LHCN-M2 (cell line): ENCODE results near the gene MAPK6. TPM values are rescaled to one million over a fixed set of nuclear protein-coding genes. Genes with fewer than 3 reads are reported as not detected.

Experiments
- DNase-seq: peaks from one replicate; pipeline ENCODE4 v3.0.0-alpha.2; 2012; ENCODE audit warnings: low read depth
- total RNA-seq: library from RNA; depleted of rRNA; stranded (reverse); fragments of >200 nt; gene quantifications from 2 replicates; pipeline ENCODE4 v1.2.3, GENCODE V29; 2014

The MAPK6 gene
- total RNA-seq, 1 experiment from 2014 or later = 67.1 TPM

DNA sequence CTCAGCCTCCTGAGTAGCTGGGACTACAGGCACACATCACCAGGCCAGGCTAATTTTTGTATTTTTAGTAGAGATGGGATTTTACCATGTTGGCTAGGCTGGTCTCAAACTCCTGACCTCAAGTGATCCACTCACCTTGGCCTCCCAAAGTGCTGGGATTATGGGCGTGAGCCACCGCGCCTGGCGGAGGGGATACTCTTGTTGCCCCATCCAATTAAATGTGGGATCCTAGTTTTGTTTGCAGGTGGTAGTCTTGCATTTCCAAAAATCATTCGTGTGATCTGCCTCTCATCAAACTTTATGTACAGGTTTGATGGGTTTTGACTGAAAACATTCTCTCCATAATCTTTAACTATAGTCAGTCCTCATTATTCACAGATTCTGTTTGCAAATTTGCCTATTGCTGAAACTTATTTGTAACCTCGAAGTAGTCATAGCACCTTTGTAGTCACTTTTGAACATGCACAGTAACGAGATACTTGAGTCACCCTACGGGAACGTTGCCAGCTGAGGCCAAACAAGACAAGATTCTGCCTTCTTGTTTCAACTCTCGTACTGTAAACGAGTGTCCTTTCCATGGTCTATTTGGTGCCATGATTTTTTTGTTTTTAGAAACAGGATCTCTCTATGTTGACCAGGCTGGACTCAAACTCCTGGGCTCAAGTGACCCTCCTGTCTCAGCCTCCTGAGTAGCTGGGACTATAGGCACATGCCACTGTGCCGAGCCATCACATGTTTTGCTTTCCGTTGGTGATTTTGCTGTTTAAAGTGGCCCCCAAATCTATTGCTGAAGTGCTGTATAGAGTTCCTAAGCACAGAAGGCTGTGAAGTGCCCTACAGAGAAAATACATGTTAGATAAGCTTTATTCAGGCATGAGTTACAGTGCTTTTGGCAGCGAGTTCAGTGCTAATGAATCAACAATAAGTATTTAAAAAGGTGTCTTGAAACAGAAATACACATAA is 8.1 kb upstream of the MAPK6 start:
- DNase-seq = peak; percentile 90

DNA sequence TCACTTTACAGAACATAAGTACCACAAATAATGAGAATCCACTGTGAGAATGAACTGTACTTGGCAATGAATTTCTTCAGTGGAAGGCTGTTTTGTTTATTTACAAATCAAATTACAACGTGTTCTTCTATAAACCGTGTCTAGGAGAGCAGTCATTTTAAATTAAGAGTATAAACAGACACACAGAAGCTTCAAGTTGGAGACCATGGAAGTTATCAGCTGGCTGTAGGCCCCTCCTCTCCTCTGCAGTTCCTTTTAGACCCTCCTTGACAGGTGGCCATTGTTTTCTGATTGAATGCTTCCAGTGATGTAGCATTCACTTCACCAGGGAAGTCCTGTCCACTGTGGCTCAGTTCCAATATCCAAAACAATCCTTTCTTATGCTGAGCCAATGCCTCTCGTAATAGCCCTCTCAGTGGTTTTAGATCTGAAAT is 7.3 kb upstream of the MAPK6 start:
- no peak for DNase-seq

DNA sequence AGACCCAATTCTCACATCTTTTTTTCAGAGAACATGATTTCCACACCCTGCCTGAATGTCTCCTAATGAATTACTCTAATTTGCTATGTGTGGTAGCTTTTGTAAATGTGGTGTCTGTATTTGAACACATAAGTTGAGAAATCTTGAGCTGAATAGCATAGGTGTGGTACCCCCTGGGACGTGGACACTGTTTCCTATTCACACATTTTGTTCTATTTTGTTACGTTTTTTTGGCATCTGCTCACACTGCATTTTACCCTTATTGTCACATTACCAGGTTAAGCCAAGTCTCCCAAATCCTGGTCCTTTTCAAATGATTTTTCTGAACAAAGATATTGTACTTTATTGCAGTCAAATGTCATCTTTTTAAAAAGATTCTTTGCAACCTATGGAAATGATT is 6.8 kb upstream of the MAPK6 start:
- DNase-seq = no peak

DNA sequence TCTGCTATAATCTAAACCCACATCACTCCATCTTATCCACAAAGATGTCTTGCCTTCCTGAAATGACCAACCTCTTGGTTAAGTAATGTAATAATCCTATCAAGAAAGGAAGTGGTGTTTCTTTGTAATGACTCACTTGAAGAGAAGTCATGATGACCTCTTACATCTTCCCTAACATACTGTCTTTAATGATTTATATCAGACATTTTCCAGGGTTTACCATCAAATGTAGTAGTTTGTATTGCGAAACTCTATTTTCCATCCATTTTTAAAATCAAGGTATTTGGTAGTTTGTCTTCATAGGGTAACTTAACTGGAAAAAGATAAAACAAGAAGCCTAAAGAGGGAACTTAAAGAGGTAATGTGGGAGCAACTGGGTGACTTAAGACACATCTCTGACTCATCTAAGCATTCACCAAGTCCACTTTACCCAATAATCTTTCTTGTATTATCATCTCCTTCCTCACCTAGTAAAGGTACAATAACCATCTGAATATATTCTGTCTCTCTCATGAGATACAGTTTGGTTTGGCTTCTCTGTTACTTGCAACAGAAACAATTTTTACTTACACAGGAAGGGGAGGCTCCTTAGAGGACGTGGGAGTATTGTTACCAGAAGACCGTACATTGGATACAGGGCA is 5.7 kb upstream of the MAPK6 start:
- DNase-seq = peak; percentile 73

- no peak for DNase-seq
These were observed 4.4 kb upstream of the MAPK6 start for GRCh38 chr15:52014616-52015015.

- DNase-seq = no peak
These were observed 2.7 kb upstream of the MAPK6 start for GRCh38 chr15:52016316-52016715.

GRCh38 chr15:52018244-52018643 is 775 bp upstream of the MAPK6 start:
- DNase-seq = peak; percentile 35

GRCh38 chr15:52019394-52020220 is 588 bp downstream of the MAPK6 start:
- DNase-seq = peak; percentile 92

DNA sequence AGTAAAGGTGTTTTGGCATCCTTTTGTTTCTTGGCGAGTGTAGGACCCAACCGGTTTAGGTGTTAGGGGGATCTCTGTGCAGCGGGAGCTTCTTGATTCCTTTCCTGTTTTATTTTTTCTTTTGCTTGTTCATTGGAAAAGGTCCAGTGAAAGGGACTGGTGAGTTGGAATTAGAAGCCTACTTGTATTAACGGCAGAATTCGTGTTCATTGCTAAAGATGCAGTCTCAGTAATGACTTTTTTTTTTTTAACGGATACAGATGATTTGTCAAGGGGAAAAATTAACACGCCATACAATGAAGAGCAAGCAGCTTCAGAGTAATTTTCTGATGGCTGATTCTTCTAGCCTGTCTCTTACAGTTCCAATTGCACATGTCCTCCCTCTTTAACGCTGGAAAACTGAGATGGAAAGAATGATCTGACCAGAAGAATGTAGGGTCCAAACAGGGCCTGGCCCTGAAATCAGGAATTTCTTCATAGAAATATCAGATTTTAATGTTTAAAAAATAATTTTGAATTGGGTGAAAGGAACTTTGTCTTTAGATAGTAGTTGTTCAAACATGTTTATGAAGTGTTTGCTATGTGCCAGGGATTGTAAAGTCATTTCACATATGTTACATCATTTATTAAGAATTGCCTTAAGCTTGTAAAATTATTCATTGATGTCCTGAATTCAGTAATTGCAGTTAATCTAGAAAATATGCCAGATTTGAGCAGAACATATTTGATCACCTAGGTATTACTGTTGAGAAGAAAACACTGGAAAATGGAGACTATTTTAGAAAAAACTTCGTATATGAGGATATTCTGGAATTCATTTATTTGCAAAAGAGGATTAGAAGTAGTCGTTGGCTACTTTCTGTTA is 1.4 kb downstream of the MAPK6 start:
- no peak for DNase-seq

- peak; percentile 89 for DNase-seq
These were observed 2.2 kb downstream of the MAPK6 start for GRCh38 chr15:52021128-52021671.

GRCh38 chr15:52021892-52022540 is 3.0 kb downstream of the MAPK6 start:
- DNase-seq = no peak

GRCh38 chr15:52023169-52023922 is 4.3 kb downstream of the MAPK6 start:
- DNase-seq = no peak

DNA sequence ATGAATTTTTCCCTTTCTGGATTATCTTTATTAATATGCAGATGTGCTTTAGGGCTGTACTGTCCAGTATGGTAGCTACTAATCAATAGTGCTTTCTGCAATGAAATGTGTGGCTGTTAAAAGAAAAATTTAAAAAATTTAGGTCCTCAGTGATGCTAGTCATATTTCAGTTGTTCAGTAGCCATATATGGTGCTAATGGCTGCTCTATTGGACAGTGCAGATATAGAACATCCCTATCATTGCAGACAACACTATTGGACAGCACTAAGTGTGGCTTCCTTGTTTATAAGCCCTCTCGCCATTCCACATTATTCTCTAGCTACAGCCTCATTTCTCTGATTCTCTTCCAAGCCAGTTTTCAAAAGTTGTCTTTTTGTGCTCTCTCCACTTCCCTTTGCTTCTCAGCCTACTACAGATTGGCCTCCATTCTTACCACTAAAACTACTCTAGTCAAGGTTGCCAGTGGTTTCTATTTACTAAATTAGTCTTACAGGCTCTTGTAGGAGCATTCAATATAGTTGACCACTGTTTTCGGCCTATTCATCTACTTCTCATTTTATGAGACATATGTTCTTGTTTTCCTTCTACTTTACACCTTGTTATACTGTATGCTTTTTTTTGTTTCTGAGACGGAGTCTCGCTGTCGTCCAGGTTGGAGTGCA is 9.5 kb downstream of the MAPK6 start:
- DNase-seq = no peak

- no peak for DNase-seq
These were observed 11.0 kb downstream of the MAPK6 start for GRCh38 chr15:52030010-52030409.

DNA sequence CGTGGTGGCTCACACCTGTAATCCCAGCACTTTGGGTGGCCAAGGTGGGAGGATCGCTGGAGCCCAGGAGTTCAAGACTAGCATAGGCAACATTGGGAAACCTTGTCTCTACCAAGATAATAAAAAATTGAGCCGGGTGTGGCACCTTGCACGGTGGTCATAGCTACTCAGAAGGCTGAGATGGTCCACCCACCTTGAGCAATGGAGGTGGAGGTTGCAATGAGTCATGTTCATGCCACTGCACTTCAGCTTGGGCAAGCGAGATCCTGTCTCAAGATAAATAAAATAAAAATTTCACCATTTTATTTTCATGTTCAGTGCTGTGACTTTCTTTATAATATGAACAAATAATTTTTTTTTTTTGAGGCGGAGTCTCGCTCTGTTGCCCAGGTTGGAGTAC is 12.5 kb downstream of the MAPK6 start:
- DNase-seq = no peak

DNA sequence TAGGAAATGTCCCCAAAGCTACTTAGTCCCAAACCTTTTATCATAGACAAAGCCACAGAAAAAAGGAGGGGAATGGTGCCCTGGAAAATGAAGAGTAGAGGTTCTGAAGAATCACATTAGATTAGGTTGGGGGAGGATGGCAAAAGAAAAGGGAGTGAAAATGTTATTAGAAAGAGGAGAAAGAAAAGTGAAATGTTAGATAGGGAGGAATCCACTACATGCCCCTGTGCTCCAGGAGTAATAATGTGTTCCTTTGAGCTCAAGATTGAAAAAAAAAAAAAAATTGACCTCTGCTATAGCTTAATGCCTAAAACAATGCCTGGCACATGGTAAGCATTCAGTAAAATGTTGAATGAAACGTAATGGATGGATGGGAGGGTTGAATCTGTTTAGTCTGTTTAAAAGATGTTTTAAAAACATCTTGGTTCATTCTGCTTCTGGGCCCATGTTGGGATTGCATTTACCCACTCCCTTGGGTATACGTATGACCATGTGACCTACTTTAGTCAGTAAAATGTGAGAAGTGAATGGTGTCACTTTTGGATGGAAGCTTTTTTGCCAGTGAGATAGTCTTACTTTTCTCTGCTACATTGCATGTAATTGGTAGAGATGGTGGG is 19.0 kb downstream of the MAPK6 start:
- DNase-seq = peak; percentile 26

DNA sequence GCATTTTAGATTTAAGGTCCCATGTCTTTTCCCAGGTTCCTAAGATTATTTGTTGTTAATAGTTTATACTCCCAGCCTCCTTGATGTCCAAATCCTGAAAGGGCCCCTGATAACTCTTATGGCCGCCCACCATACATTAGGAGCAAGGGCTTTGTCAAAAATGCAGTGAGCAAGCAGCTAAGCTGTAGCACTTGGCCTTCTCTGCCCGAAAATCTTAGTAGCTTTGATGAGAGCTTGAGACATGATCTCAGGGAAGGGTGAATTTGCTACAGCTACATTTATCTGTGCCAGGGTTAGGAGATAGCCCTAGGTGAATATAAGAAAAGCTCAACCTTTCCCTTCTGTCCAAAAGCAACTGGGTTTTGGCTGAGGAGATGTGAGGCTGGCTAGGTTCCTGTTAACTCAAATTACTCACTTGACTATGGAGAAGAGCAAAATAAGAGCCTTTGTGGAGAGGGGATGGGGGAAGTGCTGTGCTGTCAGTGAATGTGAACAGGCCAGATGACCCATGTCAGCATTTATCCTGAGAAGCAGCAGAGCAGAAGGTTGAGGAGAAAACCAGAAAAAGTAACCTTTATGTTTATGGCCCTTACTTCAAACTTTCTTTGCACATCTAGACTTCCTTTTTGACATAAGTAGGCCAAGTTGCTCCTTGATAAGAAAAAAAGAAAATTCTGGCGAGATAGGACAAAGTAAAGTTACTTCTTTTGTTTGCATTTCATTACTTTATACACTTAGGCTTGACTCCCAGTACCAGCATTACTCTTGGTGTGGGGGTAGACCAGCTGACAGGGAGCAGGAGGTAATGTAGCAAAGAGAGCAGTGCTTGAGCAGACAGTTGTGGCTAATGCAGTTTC is 21.1 kb downstream of the MAPK6 start:
- DNase-seq = no peak
